Breast epithelium (tissue), 4 donors: ENCODE results near the gene PNPLA1. TPM values are rescaled to one million over a fixed set of nuclear protein-coding genes. Genes with fewer than 3 reads are reported as not detected.

ENCODE experiments used
- DNase-seq, 2 donors: peaks; one replicate each; pipeline ENCODE4 v3.0.0-alpha.2; 2019; ENCODE audit warnings: low spot score in 2 of 2
- H3K27ac ChIP-seq, 2 donors: fragments of 200-600 bp; sonication (generic) in 1 of 2; one replicate each; pipeline ENCODE4 v1.5.1; 2016 to 2019; ENCODE audit warnings: mild to moderate bottlenecking in 1 of 2
- H3K27me3 ChIP-seq, 2 donors: fragments of 200-600 bp; sonication (generic) in 1 of 2; one replicate each; pipeline versions ENCODE4 v1.5.1 to v1.6.0; 2017 to 2019; ENCODE audit warnings: control low read depth in 1 of 2, mild to moderate bottlenecking in 1 of 2
- H3K36me3 ChIP-seq: fragments of 200-600 bp; one replicate; pipeline ENCODE4 v1.5.1; 2019
- H3K4me1 ChIP-seq, 2 donors: fragments of 200-600 bp; sonication (generic); one replicate each; pipeline ENCODE4 v1.5.1; 2016 to 2019; ENCODE audit warnings: control low read depth in 1 of 2
- H3K4me3 ChIP-seq, 3 donors: fragments of 200-600 bp; sonication (generic); 1 replicate in 2 of 3; 2 replicates in 1 of 3; pipeline ENCODE4 v1.5.1; 2016 to 2019; ENCODE audit warnings: mild to moderate bottlenecking in 3 of 3, moderate library complexity in 2 of 3
- H3K9me3 ChIP-seq, 2 donors: fragments of 200-600 bp; sonication (generic) in 1 of 2; one replicate each; pipeline ENCODE4 v1.5.1; 2016 to 2019; ENCODE audit warnings: control low read depth in 1 of 2
- POLR2A ChIP-seq: fragments of 450-650 bp; IDR thresholded peaks from one replicate; pipeline ENCODE4 v1.6.1; 2016; ENCODE audit warnings: antibody characterized with exemption, mild to moderate bottlenecking, moderate library complexity
- POLR2AphosphoS5 ChIP-seq, 3 donors: sonication (generic); formaldehyde crosslinking; IDR thresholded peaks; one replicate each; pipeline ENCODE4 v1.6.1; 2017; ENCODE audit warnings: antibody characterized with exemption in 3 of 3
- intact Hi-C: fragments of 100-400 bp; cut with DNase I; formaldehyde crosslinking; loops from one replicate; pipeline ENCODE4 v1.15.1; 2023; ENCODE audit warnings: low total_unique reads
- total RNA-seq, 3 donors: library from RNA; depleted of rRNA; stranded (reverse); fragments of >200 nt; gene quantifications; one replicate each; pipeline ENCODE4 v1.1.0, GENCODE V29; 2016
- TF ChIP-seq, protein P1 (sequence below), 3 donors: fragments of 450-650 bp; IDR thresholded peaks; one replicate each; pipeline ENCODE4 v1.5.1; 2016 to 2017; ENCODE audit warnings: antibody characterized with exemption in 3 of 3, mild to moderate bottlenecking in 3 of 3, moderate library complexity in 3 of 3

The PNPLA1 gene
- total RNA-seq, 3 donors from 2014 or later: not detected

DNA sequence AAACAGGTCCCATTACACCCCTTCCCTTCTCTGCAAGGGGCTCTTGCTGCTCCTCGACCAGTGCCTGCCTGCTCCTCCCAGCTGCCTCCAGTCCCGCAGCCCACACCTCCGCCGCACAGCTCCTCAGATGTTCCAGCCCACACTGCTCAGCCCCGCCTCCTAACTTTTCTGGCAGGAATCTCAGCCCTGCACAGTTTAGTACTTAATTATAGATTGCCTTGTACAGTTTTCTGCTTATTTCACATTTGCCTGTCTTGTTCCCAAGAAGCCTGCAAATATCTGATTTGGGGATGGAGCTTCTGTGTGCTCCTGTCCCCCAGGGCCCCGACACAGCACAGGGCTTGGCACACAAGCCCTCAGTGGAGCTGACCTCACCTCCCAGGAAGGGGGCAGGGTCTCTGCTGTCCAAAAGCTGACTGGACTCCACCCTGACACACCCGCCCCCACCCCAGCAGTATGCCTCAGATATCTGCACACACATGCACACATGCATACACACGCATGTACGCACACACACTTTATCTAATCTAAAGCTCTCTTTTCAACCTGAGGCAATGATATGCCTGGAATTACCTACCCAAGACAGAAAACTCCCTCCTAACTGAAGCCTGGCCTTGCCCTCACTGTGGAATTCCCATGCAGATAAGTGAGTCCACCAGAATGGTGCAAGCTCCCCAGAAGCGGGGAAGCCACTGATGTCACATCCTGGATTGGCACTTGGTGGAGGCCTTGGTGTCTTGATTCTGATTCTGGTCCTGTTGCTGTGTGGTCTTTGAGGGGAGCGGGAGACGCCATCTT lies 1.2 kb upstream of the PNPLA1 start:
- H3K4me3 ChIP-seq: no peak overlapping the region
- H3K36me3 ChIP-seq: no peaks in the 10 kb centered on the region
- intact Hi-C loops: no loop called here
- no peak overlapping the region for H3K27ac ChIP-seq
- no peak for DNase-seq
- TF ChIP-seq POLR2A (no peak), POLR2AphosphoS5 (IDR thresholded peaks at IDR 0.05) (no peak)
- TF ChIP-seq, protein P1, sequence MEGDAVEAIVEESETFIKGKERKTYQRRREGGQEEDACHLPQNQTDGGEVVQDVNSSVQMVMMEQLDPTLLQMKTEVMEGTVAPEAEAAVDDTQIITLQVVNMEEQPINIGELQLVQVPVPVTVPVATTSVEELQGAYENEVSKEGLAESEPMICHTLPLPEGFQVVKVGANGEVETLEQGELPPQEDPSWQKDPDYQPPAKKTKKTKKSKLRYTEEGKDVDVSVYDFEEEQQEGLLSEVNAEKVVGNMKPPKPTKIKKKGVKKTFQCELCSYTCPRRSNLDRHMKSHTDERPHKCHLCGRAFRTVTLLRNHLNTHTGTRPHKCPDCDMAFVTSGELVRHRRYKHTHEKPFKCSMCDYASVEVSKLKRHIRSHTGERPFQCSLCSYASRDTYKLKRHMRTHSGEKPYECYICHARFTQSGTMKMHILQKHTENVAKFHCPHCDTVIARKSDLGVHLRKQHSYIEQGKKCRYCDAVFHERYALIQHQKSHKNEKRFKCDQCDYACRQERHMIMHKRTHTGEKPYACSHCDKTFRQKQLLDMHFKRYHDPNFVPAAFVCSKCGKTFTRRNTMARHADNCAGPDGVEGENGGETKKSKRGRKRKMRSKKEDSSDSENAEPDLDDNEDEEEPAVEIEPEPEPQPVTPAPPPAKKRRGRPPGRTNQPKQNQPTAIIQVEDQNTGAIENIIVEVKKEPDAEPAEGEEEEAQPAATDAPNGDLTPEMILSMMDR (IDR thresholded peaks at IDR 0.05): no peak
- no peaks in the 10 kb centered on the region for H3K4me1 ChIP-seq
- H3K27me3 ChIP-seq: peaks cover 0 to 11% of the 10 kb centered on the region in 2 donors
- peaks cover 7 to 8% of the 10 kb centered on the region in 2 donors for H3K9me3 ChIP-seq

DNA sequence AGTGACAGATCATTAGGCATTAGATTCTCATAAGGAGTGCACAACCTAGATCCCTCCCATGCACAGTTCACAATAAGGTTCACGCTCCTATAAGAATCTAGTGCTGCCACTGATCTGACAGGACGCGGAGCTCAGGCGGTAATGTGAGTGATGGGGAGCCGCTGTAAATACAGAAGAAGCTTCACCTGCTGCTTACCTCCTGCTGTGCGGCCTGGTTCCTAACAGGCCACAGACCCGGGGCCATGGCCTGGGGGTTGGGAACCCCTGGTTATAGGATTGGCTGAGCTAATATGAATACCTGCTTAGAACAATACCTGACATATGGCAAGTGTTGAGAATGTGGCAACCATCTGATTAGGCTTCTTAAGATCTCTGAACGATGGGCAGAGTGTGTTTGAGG lies 2.4 kb downstream of the PNPLA1 start:
- no peaks in the 10 kb centered on the region for H3K4me1 ChIP-seq
- H3K9me3 ChIP-seq: no peaks in the 10 kb centered on the region
- no peak overlapping the region for H3K4me3 ChIP-seq
- TF ChIP-seq POLR2A (no peak), POLR2AphosphoS5 (IDR thresholded peaks at IDR 0.05) (no peak)
- TF ChIP-seq, protein P1 (IDR thresholded peaks at IDR 0.05): no peak
- no peak overlapping the region for H3K27ac ChIP-seq
- no peak for DNase-seq
- intact Hi-C loops: no loop called here
- peaks cover 0 to 11% of the 10 kb centered on the region in 2 donors for H3K27me3 ChIP-seq
- H3K36me3 ChIP-seq: no peaks in the 10 kb centered on the region

DNA sequence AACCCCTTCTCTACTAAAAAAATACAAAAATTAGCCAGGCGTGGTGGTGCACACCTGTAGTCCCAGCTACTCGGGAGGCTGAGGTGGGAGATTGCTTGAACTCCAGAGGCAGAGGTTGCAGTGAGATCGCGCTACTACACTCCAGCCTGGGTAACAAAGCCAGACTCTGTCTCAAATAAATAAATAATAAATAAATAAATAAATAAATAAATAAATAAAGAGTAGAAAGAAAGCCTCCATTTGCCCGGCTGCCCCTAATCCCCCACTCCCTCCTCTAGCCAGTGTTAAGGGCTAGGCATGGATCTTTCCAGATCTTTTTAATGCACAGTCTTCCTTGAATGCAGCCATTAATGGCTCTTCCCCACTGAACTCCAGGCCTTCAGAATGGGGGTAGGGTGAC lies 3.2 kb downstream of the PNPLA1 start:
- Histone ChIP-seq H3K36me3 (no peaks in the 10 kb centered on the region), H3K27me3 (peaks cover 0 to 11% of the 10 kb centered on the region in 2 donors), H3K4me3 (no peak overlapping the region), H3K27ac (no peak overlapping the region), H3K9me3 (no peaks in the 10 kb centered on the region), H3K4me1 (no peaks in the 10 kb centered on the region)
- TF ChIP-seq POLR2A (no peak), POLR2AphosphoS5 (IDR thresholded peaks at IDR 0.05) (no peak)
- TF ChIP-seq, protein P1 (IDR thresholded peaks at IDR 0.05): no peak
- DNase-seq: no peak
- intact Hi-C loops: no loop called here

DNA sequence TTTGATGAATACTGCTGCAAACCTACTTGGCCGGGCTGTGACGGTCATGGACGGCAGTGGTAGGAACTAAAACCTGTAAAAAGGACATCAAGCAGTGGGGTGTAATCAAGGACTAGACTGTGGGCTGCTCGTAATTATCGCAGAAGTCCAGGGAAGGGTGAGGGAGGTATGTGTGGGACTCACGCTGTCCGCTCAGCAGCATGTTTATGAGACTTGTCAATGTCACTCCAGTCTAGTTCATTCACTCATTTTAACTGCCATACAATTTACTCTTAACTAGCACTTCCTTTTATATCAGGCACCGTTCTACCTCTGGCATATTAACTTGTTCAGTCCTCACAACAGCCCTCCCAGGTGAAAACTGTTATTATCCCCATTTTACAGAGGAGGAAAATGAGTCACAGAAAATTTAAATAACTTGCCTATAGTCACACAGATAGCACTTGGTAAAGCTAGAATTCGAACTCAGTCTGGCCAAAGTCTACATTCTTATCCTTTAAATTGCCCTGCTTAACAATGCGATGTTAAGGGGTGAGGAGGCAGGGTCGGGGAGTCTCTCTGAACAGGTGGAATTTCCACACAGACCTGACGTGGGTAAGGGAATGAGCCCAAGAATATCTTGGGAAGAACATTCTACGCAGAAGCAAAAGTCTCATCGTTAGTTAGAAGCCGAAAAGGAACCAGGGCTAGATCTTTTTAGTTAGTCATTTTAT lies 4.1 kb downstream of the PNPLA1 start:
- Histone ChIP-seq H3K9me3 (no peaks in the 10 kb centered on the region), H3K36me3 (no peaks in the 10 kb centered on the region), H3K4me1 (no peaks in the 10 kb centered on the region), H3K27me3 (peaks cover 0 to 11% of the 10 kb centered on the region in 2 donors), H3K4me3 (no peak overlapping the region), H3K27ac (no peak overlapping the region)
- no peak for DNase-seq
- intact Hi-C loops: no loop called here
- TF ChIP-seq POLR2A: no peak
- TF ChIP-seq POLR2AphosphoS5 (IDR thresholded peaks at IDR 0.05): no peak
- TF ChIP-seq, protein P1 (IDR thresholded peaks at IDR 0.05): no peak
